Urinary bladder (tissue), 4 donors: ENCODE data around the gene MAF. TPM values are rescaled to one million over a fixed set of nuclear protein-coding genes. Genes with fewer than 3 reads are reported as not detected.

Experiments
- DNase-seq: peaks from one replicate; pipeline ENCODE4 v3.0.0-alpha.2; 2015; ENCODE audit errors: extremely low spot score
- H3K27ac ChIP-seq: one replicate; pipeline ENCODE4 v1.5.1; 2013; ENCODE audit warnings: low read depth, mild to moderate bottlenecking, moderate library complexity
- H3K36me3 ChIP-seq: one replicate; pipeline ENCODE4 v1.6.1; 2013; ENCODE audit warnings: mild to moderate bottlenecking, moderate library complexity; ENCODE audit not compliant: insufficient read depth
- H3K4me1 ChIP-seq: one replicate; pipeline ENCODE4 v1.6.1; 2013; ENCODE audit warnings: mild to moderate bottlenecking, moderate library complexity; ENCODE audit not compliant: insufficient read depth
- H3K4me3 ChIP-seq: one replicate; pipeline ENCODE4 v1.5.1; 2013; ENCODE audit warnings: low read depth, low read length
- WGBS: extraction: QIAGEN DNeasy Blood & Tissue Kit; methylation state at CpG from one replicate; pipeline ENCODE4 v1.1.7; 2013; 5-methylcytosine and 5-hydroxymethylcytosine counted together
- polyA plus RNA-seq: library from polyadenylated mRNA; stranded (reverse); fragments of 200-250 nt; gene quantifications from one replicate; pipeline ENCODE4 v1.2.3, GENCODE V29; 2013
- total RNA-seq: library from RNA; depleted of rRNA; stranded (reverse); fragments of >200 nt; gene quantifications from one replicate; pipeline ENCODE4 v1.2.3, GENCODE V29; 2014
- donor health status: healthy with polysubstance abuse.
- donor health status: healthy.

Gene MAF
- total and polyA plus RNA-seq, 2 donors: 27.7 to 39.1 TPM

- Histone ChIP-seq H3K36me3 (no peaks in the 10 kb centered on the region), H3K27ac (no peak overlapping the region), H3K4me3 (no peak overlapping the region), H3K4me1 (no peaks in the 10 kb centered on the region)
- DNase-seq: no peak
- WGBS: 57% methylated on average over 2 of the region's 2 CpGs
Observed at GRCh38 chr16:79603055-79603454, 2.5 kb upstream of the MAF start.

- Histone ChIP-seq H3K36me3 (no peaks in the 10 kb centered on the region), H3K27ac (no peak overlapping the region), H3K4me1 (no peaks in the 10 kb centered on the region), H3K4me3 (no peak overlapping the region)
- 18% methylated on average over 5 of the region's 5 CpGs for WGBS
- DNase-seq: no peak
Observed at GRCh38 chr16:79602628-79603014, 2.1 kb upstream of the MAF start.

GRCh38 chr16:79601931-79602627 lies 1.5 kb upstream of the MAF start:
- H3K27ac ChIP-seq: peak overlapping the region; percentile 96
- under 1% methylated on average over 15 of the region's 15 CpGs for WGBS
- no peaks in the 10 kb centered on the region for H3K36me3 ChIP-seq
- peak overlapping the region; percentile 99 for H3K4me3 ChIP-seq
- no peaks in the 10 kb centered on the region for H3K4me1 ChIP-seq
- DNase-seq: peak; percentile 89

DNA sequence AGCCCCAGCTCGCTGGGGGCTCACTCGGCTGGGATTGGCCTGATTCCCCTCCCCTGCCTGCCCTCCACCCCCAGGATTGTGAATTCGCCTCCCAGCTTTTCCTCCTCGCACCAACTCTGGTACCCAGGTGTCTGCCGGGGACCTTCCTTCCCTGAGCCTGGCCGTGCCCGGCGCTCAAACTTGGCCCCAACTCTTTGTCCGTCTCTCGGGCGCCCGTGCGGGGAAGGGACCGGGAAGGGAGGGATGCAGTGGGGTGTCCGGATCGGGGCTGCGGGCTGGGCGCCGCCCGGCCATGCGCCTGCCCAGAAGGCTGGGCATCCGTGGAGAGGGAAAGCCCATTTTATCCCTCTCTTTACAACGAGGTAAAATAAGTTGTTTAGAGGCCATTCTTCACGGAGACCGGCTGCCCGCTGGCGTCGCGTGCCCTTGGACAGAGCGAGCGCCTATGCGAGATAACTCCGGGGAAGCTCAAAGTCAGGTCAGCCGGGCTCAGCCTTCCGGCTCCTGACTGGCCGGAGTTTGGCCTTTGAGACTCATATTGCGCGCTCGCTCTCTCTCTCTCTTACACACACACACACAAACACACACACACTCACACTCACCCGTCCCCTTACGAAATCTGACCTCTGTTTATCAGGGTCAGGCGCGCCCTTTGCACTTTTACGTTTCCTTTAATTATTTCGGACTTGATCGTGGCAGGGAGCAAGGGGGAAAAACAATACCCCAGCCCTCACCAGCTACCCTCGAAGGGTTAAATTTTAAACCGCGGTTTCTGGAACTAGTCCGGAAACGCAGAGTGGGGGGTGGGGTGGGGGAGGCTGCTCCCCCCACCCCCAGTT lies 774 bp upstream of the MAF start:
- under 1% methylated on average over 51 of the region's 51 CpGs for WGBS
- Histone ChIP-seq H3K4me1 (no peaks in the 10 kb centered on the region), H3K36me3 (no peaks in the 10 kb centered on the region), H3K27ac (peak overlapping the region; percentile 96), H3K4me3 (peak overlapping the region; percentile 99)
- DNase-seq: no peak

- Histone ChIP-seq H3K4me1 (no peaks in the 10 kb centered on the region), H3K27ac (peak overlapping the region; percentile 86), H3K36me3 (no peaks in the 10 kb centered on the region), H3K4me3 (peak overlapping the region; percentile 99)
- under 1% methylated on average over 78 of the region's 84 CpGs for WGBS
- DNase-seq: no peak
Observed at GRCh38 chr16:79599837-79600637, 500 bp downstream of the MAF start.

DNA sequence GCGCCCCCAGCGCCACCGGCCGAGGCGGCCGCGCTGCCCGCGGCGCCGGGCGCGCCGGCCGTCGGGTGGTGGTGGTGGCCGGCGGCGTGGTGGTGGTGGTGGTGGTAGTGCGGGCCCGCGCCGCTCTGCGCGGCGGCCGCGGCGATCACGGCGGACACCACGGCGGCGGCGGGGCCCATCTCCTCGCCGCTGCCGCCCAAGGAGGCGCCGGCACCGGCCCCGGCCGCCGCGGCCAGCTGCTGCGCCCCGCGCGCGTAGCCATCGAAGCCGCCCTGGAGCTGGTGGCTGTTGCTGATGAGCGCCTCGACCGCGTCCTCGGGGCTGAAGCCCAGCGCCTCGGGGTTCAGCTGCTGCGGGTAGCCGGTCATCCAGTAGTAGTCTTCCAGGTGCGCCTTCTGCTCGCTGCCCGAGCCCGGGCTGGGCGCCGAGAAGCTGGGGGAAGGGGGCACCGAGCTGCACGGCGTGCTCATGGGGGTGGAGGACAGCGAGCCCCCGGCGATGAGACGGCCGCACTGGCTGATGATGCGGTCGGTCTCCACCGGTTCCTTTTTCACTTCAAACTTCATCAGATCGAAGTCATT lies 1.2 kb downstream of the MAF start:
- under 1% methylated on average over 59 of the region's 79 CpGs for WGBS
- DNase-seq: no peak

DNA sequence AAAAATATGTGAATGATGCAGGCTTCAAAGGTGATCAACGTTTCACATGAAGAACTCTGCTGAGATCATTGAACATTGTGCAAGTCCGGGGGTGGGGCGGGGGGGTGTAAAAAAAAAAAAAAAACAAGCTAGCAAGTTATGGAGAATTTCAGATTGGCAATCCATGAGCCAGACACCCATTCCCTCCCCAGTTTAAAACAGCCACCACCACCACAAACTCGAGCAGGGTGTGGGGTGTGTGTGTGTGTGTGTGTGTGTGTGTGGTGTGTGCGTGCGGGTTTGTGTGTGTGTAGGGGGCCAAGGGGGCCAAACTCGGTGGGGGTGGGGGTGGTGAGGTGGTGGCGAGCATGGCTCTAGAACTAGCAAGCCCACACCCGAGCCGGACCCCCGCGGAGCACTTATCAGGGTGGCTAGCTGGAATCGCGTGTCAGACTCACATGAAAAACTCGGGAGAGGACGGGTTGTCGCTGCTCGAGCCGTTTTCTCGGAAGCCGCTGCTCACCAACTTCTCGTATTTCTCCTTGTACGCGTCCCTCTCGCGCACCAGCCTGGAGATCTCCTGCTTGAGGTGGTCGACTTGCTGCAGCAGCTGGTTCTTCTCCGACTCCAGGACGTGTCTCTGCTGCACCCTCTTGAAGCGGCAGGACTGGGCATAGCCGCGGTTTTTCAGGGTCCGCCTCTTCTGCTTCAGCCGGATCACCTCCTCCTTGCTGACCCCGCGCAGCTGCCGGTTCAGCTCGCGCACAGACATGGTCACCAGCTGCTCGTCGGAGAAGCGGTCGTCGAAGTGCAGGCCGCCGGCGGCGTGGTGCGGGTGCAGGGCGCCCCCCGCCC lies 2.0 kb downstream of the MAF start:
- Histone ChIP-seq H3K36me3 (no peaks in the 10 kb centered on the region), H3K27ac (peak overlapping the region; percentile 85), H3K4me3 (peak overlapping the region; percentile 99), H3K4me1 (no peaks in the 10 kb centered on the region)
- DNase-seq: no peak
- under 1% methylated on average over 51 of the region's 51 CpGs for WGBS

More for the DNA sequence above, 1.2 kb downstream of the MAF start:
- H3K27ac ChIP-seq: peak overlapping the region; percentile 86
- H3K36me3 ChIP-seq: no peaks in the 10 kb centered on the region
- H3K4me3 ChIP-seq: peak overlapping the region; percentile 99
- no peaks in the 10 kb centered on the region for H3K4me1 ChIP-seq

DNA sequence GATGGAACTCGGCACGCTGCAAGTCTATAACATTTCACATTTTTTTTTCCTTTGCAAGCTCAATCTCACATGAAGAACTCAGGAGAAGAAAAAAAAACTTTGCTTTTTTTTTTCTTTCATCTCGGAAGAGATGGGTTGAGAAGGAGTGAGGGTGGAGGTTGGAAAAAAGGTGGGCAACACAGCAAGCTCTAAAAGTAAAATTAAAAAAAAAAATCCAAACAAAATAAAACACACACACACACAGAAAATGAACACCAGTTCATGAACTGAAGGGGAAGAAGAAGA lies 2.5 kb downstream of the MAF start:
- no peak for DNase-seq
- H3K27ac ChIP-seq: peak overlapping the region; percentile 16
- WGBS: 23% methylated on average over 3 of the region's 3 CpGs

DNA sequence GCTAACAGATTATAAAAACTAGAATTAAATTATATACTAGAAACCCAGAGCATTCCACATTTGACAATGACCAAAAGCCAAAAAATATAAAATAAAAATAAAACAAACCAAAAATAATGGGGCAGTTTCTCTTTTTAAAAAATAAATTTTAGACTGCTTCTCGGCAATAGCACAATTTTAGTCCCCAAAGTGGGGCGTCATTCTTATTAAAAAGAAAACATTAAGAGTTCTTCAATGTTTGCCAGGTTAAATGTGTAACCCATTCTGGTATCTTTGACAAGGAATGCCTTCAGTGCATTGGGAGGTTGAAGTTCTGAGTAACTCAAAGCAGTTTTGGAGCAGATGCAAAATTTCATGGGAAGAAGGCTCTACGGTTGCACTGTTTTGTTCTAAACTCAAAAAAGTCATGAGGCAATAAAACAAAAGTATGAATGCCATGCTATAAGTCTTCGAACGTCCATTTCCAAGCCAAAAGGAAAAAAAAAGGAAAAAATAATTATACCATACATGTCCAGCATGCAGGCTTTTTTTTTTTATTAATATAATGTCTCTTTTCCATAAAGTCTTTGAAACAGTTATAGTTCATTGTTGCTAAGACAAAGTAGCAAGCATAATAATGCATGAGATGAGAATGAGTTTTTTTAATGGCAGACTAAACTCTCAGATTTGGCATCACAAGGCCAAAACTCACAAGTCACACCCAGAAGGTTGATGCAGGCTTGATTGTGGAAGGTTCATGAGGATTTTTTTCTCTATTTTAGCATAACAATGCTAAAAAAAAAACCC lies 3.1 kb downstream of the MAF start:
- H3K4me3 ChIP-seq: peak overlapping the region; percentile 99
- no peak for DNase-seq
- H3K4me1 ChIP-seq: no peaks in the 10 kb centered on the region
- H3K27ac ChIP-seq: peak overlapping the region; percentile 47
- H3K36me3 ChIP-seq: no peaks in the 10 kb centered on the region
- WGBS: 26% methylated on average over 5 of the region's 5 CpGs

More for the DNA sequence above, 2.5 kb downstream of the MAF start:
- Histone ChIP-seq H3K36me3 (no peaks in the 10 kb centered on the region), H3K4me3 (peak overlapping the region; percentile 99), H3K4me1 (no peaks in the 10 kb centered on the region)

GRCh38 chr16:79595931-79596450 lies 4.5 kb downstream of the MAF start:
- 70% methylated on average over 7 of the region's 7 CpGs for WGBS
- DNase-seq: no peak
- H3K4me3 ChIP-seq: peak overlapping the region; percentile 35
- H3K27ac ChIP-seq: peak overlapping the region; percentile 38
- H3K4me1 ChIP-seq: no peaks in the 10 kb centered on the region
- H3K36me3 ChIP-seq: no peaks in the 10 kb centered on the region

DNA sequence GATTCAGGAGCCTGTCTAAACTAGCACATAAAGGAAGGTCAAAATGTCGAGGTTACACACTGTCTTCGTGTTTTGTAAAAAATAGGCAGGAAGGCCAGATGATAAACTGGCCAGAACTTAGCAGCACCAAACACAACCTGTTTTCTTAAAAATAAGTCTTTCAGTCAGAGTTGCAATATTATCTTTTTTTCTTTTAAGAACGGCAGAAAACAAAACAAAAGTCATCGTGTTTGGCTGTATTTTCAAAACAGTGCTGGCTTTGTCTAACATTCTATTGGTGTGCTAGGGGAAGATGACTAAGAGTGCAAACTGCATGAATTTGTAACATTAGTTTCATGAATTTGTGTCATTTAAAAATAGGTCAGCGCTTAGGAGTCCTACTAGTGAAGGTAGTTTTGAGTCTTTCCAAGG lies 5.3 kb downstream of the MAF start:
- DNase-seq: no peak
- H3K36me3 ChIP-seq: no peaks in the 10 kb centered on the region
- 42% methylated on average over 5 of the region's 5 CpGs for WGBS
- no peaks in the 10 kb centered on the region for H3K4me1 ChIP-seq
- peak overlapping the region; percentile 66 for H3K27ac ChIP-seq
- peak overlapping the region; percentile 28 for H3K4me3 ChIP-seq

DNA sequence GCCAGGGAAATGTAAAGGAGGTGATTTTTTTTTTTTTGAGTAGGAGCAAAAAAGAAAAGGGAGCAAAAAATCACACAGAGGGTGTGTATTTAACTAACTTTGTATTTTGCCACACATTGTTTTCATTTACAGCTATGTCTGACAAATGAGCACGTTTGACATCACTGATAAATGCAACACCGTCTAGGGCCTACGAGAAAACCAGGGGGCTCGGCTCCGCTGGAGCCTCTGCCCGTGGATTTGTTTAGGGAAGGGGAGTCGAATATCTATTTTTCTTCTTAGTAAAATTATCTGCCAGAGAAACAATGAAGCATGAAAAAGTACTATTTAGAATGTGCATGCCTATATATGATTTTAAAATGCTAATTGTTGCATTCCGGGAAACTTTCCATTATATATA lies 6.8 kb downstream of the MAF start:
- Histone ChIP-seq H3K36me3 (no peaks in the 10 kb centered on the region), H3K4me1 (no peaks in the 10 kb centered on the region), H3K4me3 (no peak overlapping the region), H3K27ac (no peak overlapping the region)
- no peak for DNase-seq
- 85% methylated on average over 8 of the region's 8 CpGs for WGBS
